GM12875 (cell line): ENCODE results near the gene KCNT1.

Experiments
- H3K4me3 ChIP-seq: one replicate; pipeline ENCODE4 v1.5.1; 2011; ENCODE audit warnings: low read depth, low read length, control low read depth
- TF ChIP-seq, protein P1 (sequence below): IDR thresholded peaks from 2 replicates; pipeline ENCODE4 v1.5.1; 2011; ENCODE audit warnings: low read depth, mild to moderate bottlenecking, control low read depth, inconsistent platforms, low read length, moderate library complexity, borderline replicate concordance; ENCODE audit not compliant: insufficient read depth

Gene KCNT1

GRCh38 chr9:135681161-135681560 lies 20.8 kb upstream of the KCNT1 start:
- H3K4me3 ChIP-seq, result no peak overlapping the region
- TF ChIP-seq, protein P1, sequence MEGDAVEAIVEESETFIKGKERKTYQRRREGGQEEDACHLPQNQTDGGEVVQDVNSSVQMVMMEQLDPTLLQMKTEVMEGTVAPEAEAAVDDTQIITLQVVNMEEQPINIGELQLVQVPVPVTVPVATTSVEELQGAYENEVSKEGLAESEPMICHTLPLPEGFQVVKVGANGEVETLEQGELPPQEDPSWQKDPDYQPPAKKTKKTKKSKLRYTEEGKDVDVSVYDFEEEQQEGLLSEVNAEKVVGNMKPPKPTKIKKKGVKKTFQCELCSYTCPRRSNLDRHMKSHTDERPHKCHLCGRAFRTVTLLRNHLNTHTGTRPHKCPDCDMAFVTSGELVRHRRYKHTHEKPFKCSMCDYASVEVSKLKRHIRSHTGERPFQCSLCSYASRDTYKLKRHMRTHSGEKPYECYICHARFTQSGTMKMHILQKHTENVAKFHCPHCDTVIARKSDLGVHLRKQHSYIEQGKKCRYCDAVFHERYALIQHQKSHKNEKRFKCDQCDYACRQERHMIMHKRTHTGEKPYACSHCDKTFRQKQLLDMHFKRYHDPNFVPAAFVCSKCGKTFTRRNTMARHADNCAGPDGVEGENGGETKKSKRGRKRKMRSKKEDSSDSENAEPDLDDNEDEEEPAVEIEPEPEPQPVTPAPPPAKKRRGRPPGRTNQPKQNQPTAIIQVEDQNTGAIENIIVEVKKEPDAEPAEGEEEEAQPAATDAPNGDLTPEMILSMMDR, result no peak

- TF ChIP-seq, protein P1, result no peak
- no peak overlapping the region for H3K4me3 ChIP-seq
Observed at GRCh38 chr9:135683401-135684034, 18.5 kb upstream of the KCNT1 start.

DNA sequence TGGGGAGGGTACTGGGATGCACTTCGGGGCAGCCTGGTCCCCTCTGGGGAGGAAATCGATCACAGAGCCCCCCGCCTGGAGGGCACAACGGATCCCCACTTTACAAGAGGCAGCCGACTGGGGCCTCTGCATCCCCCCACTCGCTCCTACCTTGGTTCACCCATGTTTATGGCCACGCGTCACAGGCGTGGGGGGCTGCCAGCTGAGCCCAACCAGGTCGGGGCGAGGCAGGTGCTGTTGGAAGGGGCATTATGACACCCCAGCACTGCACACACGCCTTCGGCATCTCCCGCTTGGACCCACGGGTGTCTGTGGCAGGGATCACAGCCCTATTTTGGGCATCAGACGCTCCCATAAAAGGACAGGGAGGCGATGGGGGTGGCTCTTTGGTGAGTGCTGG lies 17.3 kb upstream of the KCNT1 start:
- H3K4me3 ChIP-seq, result no peak overlapping the region
- TF ChIP-seq, protein P1, result no peak

DNA sequence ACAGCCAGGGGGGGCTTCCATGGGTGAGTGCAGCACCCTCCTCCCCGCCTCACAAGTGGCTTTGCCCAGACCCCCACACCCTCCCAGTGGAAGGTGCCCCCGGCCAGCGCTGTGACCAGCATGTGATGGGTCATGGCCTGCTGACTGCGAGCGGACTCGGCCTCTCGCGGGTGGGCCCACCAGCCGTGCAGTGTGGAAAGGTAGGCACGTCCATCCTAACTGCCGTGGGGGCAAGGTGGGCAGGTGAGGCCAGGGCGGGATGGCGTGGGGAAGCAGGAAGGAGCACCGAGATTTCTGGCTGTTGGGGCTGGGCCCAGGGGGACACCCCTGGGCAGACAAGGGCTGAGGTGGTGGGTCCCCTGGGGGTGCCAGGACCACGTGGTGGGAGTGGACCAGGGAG lies 14.8 kb upstream of the KCNT1 start:
- H3K4me3 ChIP-seq, result no peak overlapping the region
- TF ChIP-seq, protein P1, result no peak

DNA sequence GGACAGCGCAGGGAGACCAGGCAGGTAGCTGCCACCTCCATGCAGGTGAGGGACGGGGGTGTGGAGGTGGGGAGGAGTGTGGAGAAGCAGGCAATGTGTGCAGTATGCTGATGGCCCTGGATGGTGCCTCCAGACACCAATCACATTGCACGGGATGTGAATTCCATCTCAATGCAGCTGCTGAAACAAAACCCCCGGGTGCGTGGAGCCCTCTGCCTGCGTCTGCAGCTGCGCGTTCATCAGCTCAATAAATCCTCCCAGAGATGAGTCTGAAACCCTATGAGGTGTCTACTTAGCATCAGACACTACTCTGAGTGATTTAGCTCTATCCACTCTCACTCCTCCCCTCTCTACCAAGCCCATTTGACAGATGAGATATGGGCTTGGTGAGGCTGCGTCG lies 13.0 kb upstream of the KCNT1 start:
- H3K4me3 ChIP-seq, result no peak overlapping the region
- TF ChIP-seq, protein P1, result no peak

- TF ChIP-seq, protein P1, result no peak
- H3K4me3 ChIP-seq, result no peak overlapping the region
Observed at GRCh38 chr9:135690836-135691570, 11.0 kb upstream of the KCNT1 start.

DNA sequence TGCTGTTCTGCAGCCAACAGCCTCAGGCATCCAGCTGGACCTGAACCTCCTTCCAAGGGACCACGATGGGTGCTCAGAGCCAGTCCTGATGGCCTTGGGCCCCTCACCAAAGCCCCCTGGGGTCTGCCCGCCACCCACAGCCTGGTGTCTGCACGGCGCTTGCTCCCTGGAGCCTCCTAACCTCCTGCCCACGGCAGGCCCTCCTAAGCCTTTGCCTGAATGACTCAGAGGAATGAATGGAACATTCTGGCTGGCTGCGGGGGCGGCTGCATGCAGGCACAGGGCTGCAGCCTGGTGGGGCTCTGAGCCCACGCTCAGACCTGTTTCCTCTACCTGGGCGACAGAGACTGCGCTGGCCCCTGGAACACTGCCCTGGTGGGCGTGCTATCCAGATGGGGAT lies 9.6 kb upstream of the KCNT1 start:
- TF ChIP-seq, protein P1, result no peak
- H3K4me3 ChIP-seq, result no peak overlapping the region
